ENCODE results near the gene ARL8B. TPM values are rescaled to one million over a fixed set of nuclear protein-coding genes. Genes with fewer than 3 reads are reported as not detected.
"Not testable (repeated sequence)": the region's sequence is repeated elsewhere in the genome, so short reads cannot be mapped to it uniquely, and the experiment has no call there.

Gene ARL8B
- total and polyA plus RNA-seq, 9 donors = 27.1 to 70.6 (median 49.8) TPM

DNA sequence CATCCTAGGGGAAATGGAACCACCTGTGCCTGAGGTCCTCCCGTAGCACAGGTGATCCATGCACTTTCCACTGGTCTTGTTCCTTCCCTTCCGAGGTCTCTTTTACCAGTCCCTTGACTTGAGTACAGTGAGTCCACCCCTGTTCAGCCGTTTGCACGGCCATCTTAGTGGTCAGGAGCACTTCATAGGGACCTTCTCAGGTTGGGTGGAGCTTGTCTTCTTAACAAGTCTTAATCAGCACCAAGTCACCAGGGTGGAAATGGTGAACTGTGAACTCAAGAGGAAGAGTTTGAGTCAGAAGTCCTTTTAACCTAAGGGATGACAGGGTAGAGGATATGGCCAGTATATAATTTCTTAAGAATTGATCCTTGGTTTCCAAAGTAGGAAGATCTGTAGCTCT is 21.4 kb downstream of the ARL8B start:
- no peak for TF ChIP-seq POLR2A (IDR thresholded peaks at IDR 0.05)
- no peak for TF ChIP-seq EP300 (IDR thresholded peaks at IDR 0.05)
- TF ChIP-seq, protein P1, sequence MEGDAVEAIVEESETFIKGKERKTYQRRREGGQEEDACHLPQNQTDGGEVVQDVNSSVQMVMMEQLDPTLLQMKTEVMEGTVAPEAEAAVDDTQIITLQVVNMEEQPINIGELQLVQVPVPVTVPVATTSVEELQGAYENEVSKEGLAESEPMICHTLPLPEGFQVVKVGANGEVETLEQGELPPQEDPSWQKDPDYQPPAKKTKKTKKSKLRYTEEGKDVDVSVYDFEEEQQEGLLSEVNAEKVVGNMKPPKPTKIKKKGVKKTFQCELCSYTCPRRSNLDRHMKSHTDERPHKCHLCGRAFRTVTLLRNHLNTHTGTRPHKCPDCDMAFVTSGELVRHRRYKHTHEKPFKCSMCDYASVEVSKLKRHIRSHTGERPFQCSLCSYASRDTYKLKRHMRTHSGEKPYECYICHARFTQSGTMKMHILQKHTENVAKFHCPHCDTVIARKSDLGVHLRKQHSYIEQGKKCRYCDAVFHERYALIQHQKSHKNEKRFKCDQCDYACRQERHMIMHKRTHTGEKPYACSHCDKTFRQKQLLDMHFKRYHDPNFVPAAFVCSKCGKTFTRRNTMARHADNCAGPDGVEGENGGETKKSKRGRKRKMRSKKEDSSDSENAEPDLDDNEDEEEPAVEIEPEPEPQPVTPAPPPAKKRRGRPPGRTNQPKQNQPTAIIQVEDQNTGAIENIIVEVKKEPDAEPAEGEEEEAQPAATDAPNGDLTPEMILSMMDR (IDR thresholded peaks at IDR 0.05) = no peak
- intact Hi-C loops (cut with DNase I) = no loop called here
- H3K4me1 ChIP-seq (ENCODE audit: insufficient read depth) = peaks cover 6% of the 10 kb centered on the region

DNA sequence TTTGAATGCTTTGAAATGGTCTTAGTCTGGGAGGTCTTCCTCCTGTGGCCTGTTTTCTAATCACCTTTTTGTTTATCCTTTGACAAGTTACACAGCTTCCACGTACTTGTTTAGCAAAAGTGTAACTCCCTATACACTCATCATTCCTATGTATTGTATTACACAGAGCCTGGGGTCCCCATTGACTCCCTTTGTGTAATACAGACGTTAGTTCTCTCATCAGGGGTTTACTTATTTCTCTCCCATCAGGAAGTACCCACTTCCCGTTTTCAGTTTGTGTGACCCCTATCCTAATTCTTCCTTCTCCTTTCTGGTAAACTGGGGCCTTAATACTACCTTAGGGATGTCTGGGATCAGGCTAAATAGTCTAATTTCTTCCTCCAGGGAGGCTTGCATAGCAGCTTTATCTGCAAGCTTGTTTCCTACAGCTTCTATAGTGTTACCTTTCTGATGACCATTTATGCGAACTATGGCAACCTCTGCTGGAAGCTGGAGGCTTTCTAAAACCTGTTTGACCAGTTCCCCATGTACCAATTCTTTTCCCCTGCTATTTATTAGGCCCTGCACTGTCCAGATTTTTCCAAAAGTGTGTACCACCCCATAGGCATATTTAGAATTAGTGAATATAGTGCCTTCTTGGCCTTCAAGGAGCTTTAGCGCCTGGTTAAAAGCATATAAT is 22.4 kb downstream of the ARL8B start:
- peaks cover 6% of the 10 kb centered on the region for H3K4me1 ChIP-seq (ENCODE audit: insufficient read depth)

More for the DNA sequence above, 21.4 kb downstream of the ARL8B start:
- Histone ChIP-seq H3K27me3 (no peaks in the 10 kb centered on the region), H3K27ac (no peak overlapping the region), H3K36me3 (no peaks in the 10 kb centered on the region), H3K4me3 (no peak overlapping the region), H3K9me3 (no peaks in the 10 kb centered on the region)
- DNase-seq = no peak
- 96 to 99% (median 98%) methylated on average over 4 of the region's 4 CpGs for WGBS, 3 donors

DNA sequence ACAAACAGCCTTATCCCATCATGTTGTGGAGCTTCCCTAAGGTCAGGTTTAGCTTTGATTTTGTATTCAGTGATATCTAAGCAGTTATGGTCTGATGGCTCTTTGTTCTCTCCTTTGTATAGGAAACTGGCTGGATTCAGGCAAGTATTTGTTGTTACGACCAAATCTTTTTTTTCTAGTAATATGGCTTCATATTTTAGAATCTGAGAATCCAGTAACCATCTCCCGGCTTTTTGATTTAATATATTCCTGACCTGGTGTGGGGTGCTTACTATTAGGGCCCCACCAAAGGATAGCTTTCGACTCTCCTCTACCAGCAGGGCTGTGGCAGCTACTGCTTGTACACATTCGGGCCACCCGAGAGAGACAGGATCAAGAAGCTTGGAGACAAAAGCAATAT is 23.0 kb downstream of the ARL8B start:
- DNase-seq = no peak
- Histone ChIP-seq H3K36me3 (no peaks in the 10 kb centered on the region), H3K9me3 (no peaks in the 10 kb centered on the region), H3K27ac (no peak overlapping the region), H3K4me3 (no peak overlapping the region), H3K4me1 (ENCODE audit: insufficient read depth) (peaks cover 7% of the 10 kb centered on the region), H3K27me3 (no peaks in the 10 kb centered on the region)
- 79 to 95% (median 82%) methylated on average over 5 of the region's 5 CpGs for WGBS, 3 donors
- intact Hi-C loops (cut with DNase I) = no loop called here
- TF ChIP-seq, protein P1 (IDR thresholded peaks at IDR 0.05) = no peak

More for the DNA sequence above, 22.4 kb downstream of the ARL8B start:
- Histone ChIP-seq H3K9me3 (no peaks in the 10 kb centered on the region), H3K27ac (no peak overlapping the region), H3K4me3 (no peak overlapping the region), H3K36me3 (no peaks in the 10 kb centered on the region), H3K27me3 (no peaks in the 10 kb centered on the region)
- no peak for DNase-seq
- TF ChIP-seq POLR2A (IDR thresholded peaks at IDR 0.05) (no peak), EP300 (IDR thresholded peaks at IDR 0.05) (no peak)
- TF ChIP-seq, protein P1 (IDR thresholded peaks at IDR 0.05) = no peak
- WGBS, 3 donors = 91 to 93% (median 93%) methylated on average over 5 of the region's 5 CpGs
- intact Hi-C loops (cut with DNase I) = no loop called here

DNA sequence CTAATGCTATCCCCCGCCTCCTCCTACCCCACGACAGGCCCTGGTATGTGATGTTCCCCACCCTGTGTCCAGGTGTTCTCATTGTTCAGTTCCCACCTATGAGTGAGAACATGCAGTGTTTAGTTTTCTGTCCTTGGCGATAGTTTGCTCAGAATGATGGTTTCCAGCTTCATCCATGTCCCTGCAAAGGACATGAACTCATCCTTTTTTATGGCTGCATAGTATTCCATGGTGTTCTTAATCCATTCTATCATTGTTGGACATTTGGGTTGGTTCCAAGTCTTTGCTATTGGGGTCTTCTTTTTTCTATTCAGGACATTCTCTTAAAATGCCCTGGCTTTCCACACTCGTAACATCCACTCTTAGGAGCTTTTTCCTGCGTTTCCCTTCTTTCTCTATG is 25.1 kb downstream of the ARL8B start:
- 96 to 99% (median 97%) methylated on average over 5 of the region's 5 CpGs for WGBS, 3 donors
- H3K27ac ChIP-seq; H3K36me3 ChIP-seq; DNase-seq; H3K4me3 ChIP-seq; H3K4me1 ChIP-seq (ENCODE audit: insufficient read depth); H3K9me3 ChIP-seq; H3K27me3 ChIP-seq; intact Hi-C loops (cut with DNase I): not testable (repeated sequence)

DNA sequence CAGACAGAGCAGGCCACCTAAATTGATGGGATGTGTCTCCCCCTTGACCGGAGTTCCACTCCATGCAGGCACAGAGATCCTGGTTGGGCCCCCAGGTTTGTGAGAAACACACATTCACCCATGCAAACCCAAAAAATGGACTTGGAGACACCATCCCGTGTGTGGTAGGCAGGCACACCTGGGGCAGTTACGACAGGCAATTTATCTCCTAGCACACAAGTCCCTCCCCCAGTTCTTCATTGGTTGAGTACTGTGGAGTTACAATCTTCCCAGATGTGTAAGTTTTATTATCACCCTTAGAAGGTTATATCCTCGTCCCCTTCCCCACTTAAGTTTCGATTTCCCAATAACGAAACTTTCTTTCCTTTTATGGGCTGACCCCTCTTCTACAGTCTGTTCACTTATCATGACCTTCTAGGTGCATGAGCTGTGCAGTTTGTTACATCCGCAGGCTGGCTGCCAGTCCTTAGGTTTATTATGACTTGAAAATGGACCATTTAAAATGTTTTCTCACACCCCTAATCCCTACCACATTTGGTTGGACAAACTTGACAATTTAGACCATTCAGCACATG is 27.3 kb downstream of the ARL8B start:
- H3K27me3 ChIP-seq = no peaks in the 10 kb centered on the region
- intact Hi-C loops (cut with DNase I) = no loop called here
- WGBS, 3 donors = 84 to 89% (median 87%) methylated on average over 7 of the region's 7 CpGs
- H3K4me1 ChIP-seq (ENCODE audit: insufficient read depth) = peaks cover 5% of the 10 kb centered on the region
- no peaks in the 10 kb centered on the region for H3K36me3 ChIP-seq
- no peak overlapping the region for H3K4me3 ChIP-seq
- TF ChIP-seq EP300 (IDR thresholded peaks at IDR 0.05) (no peak), POLR2A (IDR thresholded peaks at IDR 0.05) (no peak)
- TF ChIP-seq, protein P1 (IDR thresholded peaks at IDR 0.05) = no peak
- no peaks in the 10 kb centered on the region for H3K9me3 ChIP-seq
- no peak overlapping the region for H3K27ac ChIP-seq
- no peak for DNase-seq

All from ovary (tissue), 9 donors.